GM19455 (cell line): ENCODE results near the gene ACSL1.

Experiments
- ATAC-seq: cut with Tn5 transposase; IDR thresholded peaks from one replicate; pipeline ENCODE4 v1.9.1; 2021; ENCODE audit not compliant: unreplicated experiment

Gene ACSL1

GRCh38 chr4:184728858-184729257, 96.9 kb downstream of the ACSL1 start:
- ATAC-seq: no peak

DNA sequence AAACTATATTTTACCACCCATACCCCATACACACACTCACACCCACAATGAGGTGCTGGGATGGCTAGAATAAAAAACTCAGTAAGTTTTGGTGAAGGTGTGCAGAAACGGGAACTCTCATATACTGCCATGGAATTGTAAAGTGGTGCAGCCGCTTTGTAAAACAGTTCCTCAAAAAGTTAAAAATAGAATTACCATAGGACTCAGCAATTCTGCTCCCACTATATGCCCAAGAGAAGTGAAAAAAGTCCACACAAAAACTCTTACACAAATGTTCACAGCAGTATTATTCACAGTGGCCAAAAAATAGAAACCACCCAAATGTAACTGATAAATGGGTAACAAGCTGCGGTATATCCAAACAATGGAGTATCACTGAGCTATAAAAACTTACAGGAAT, 98.3 kb downstream of the ACSL1 start:
- ATAC-seq: no peak

DNA sequence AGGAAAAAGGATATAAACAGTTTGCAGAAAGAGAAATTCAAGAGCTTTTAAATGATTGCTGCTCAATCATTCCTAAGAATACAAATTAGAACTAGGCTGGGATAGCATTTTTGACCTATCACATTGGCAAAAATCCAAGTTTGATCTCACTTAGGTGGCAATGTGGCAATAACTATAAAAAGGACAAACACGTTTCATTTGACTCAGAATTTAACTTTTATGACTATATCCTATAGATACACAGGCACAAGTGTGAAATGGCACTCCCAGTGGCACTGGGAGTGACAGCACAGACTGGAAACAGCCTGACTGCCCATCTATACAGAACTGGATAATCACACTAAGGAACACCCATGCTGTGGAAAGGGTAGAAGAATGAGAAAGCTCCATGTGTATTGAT, 103.0 kb downstream of the ACSL1 start:
- no peak for ATAC-seq

DNA sequence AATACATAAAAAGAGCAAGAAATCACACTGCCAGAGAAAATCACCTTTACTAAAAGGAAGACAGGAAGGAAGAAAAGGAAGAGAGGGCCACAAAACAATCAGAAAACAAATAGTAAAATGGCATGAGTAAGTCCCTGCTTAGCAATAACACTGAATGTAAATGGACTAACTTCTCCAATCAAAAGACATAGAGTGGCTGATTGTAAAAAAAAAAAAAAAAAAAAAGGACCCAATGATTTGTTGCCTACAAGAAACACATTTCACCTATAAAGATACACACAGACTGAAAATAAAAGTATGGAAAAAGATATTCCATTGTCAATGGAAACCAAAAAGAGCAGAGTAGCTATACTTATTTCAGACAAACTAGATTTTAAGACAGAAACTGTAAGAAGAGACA, 104.5 kb downstream of the ACSL1 start:
- no peak for ATAC-seq

GRCh38 chr4:184719407-184719806, 106.4 kb downstream of the ACSL1 start:
- no peak for ATAC-seq

DNA sequence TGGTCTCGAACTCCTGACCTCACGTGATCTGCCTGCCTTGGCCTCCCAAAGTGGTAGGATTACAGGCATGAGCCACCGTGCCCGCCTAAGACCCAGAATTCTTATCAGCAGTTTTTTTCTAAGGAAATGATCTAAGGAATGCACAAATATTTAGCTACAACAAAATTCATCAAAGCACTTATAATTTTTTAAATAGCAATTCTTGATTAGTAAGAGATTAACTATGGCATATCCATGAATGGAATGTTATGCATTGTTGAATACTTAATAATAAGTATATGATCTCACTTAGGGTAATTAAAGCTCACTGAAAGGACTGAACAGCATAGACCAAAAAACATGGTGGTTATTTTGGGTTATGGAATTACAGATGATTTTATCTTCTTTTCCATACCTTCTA, 110.2 kb downstream of the ACSL1 start:
- ATAC-seq: no peak

- ATAC-seq: no peak
These were observed 111.9 kb downstream of the ACSL1 start for GRCh38 chr4:184713887-184714286.

DNA sequence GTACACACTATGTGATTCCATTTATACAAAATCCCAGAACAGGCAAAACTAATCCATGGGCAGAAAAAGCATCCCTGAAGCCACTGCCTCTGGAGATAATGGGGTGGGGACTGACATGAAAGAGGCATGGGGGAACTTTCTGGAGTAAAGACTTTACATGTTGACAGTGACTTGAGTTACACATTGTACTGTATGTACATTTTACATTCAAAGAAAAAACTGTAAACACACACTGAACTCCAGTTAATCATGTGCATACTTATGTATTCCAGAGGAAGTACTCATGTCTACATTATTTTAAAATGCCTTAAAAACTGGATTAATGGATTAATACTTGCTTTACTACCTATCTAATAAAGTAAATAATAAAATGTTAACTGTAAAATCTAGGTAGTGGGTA, 113.4 kb downstream of the ACSL1 start:
- ATAC-seq: no peak

DNA sequence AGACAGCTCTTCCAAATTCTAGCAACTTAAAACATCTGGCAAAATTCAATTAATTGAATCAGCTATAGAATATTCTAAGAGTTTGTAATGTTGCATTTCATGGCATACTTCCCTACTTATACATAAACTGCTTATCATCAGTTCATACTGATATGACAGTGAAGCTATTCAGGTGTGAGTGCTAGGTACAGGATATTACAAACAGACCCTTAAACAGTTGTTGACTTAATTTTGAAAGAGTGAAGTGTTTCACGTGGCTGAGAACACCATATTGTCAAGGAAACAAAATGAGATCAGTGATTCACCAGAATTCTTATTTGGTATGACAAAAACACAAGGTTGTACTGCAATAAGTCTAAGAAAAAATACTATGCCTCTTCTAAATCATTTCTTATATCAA, 119.3 kb downstream of the ACSL1 start:
- no peak for ATAC-seq

DNA sequence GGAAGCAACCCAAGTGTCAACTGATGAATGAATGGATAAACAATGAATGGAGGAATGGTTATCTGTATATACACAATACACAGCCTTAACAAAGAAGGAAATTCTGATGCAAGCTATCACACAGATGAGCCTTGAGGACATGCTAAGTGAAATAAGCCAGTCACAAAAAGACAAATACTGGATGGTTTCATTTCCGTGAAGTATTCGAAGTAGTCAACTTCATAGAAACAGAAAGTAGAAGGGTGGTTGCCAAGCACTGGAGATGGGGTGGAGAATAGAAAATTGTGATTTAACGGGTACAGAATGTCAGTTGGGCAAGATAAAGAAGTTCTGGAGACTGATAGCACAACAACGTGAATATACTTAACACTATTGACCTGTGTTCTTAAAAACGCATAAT, 120.1 kb downstream of the ACSL1 start:
- no peak for ATAC-seq
